Colon (tissue), 2 donors: ENCODE results near the gene CX3CL1.
"Not testable (repeated sequence)": the region's sequence is repeated elsewhere in the genome, so short reads cannot be mapped to it uniquely, and the experiment has no call there.

Source experiments
- FAIRE-seq: peaks from 2 replicates; lab custom pipeline; 2012; peaks lifted over from hg19 to GRCh38; lab: Jason Lieb, UNC
- donor health status: control.
- donor health status: control.

Gene CX3CL1

DNA sequence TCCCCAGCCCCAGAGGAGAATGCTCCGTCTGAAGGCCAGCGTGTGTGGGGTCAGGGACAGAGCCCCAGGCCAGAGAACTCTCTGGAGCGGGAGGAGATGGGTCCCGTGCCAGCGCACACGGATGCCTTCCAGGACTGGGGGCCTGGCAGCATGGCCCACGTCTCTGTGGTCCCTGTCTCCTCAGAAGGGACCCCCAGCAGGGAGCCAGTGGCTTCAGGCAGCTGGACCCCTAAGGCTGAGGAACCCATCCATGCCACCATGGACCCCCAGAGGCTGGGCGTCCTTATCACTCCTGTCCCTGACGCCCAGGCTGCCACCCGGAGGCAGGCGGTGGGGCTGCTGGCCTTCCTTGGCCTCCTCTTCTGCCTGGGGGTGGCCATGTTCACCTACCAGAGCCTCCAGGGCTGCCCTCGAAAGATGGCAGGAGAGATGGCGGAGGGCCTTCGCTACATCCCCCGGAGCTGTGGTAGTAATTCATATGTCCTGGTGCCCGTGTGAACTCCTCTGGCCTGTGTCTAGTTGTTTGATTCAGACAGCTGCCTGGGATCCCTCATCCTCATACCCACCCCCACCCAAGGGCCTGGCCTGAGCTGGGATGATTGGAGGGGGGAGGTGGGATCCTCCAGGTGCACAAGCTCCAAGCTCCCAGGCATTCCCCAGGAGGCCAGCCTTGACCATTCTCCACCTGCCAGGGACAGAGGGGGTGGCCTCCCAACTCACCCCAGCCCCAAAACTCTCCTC lies 10.4 kb downstream of the CX3CL1 start:
- no peak for FAIRE-seq

DNA sequence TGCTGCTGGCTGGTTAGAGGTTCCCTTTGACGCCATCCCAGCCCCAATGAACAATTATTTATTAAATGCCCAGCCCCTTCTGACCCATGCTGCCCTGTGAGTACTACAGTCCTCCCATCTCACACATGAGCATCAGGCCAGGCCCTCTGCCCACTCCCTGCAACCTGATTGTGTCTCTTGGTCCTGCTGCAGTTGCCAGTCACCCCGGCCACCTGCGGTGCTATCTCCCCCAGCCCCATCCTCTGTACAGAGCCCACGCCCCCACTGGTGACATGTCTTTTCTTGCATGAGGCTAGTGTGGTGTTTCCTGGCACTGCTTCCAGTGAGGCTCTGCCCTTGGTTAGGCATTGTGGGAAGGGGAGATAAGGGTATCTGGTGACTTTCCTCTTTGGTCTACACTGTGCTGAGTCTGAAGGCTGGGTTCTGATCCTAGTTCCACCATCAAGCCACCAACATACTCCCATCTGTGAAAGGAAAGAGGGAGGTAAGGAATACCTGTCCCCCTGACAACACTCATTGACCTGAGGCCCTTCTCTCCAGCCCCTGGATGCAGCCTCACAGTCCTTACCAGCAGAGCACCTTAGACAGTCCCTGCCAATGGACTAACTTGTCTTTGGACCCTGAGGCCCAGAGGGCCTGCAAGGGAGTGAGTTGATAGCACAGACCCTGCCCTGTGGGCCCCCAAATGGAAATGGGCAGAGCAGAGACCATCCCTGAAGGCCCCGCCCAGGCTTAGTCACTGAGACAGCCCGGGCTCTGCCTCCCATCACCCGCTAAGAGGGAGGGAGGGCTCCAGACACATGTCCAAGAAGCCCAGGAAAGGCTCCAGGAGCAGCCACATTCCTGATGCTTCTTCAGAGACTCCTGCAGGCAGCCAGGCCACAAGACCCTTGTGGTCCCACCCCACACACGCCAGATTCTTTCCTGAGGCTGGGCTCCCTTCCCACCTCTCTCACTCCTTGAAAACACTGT lies 11.3 kb downstream of the CX3CL1 start:
- FAIRE-seq, result no peak

DNA sequence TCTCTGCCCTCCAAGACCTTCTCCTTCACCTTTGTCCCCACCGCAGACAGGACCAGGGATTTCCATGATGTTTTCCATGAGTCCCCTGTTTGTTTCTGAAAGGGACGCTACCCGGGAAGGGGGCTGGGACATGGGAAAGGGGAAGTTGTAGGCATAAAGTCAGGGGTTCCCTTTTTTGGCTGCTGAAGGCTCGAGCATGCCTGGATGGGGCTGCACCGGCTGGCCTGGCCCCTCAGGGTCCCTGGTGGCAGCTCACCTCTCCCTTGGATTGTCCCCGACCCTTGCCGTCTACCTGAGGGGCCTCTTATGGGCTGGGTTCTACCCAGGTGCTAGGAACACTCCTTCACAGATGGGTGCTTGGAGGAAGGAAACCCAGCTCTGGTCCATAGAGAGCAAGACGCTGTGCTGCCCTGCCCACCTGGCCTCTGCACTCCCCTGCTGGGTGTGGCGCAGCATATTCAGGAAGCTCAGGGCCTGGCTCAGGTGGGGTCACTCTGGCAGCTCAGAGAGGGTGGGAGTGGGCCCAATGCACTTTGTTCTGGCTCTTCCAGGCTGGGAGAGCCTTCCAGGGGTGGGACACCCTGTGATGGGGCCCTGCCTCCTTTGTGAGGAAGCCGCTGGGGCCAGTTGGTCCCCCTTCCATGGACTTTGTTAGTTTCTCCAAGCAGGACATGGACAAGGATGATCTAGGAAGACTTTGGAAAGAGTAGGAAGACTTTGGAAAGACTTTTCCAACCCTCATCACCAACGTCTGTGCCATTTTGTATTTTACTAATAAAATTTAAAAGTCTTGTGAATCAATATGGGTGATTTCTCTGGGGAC lies 12.2 kb downstream of the CX3CL1 start:
- no peak for FAIRE-seq

DNA sequence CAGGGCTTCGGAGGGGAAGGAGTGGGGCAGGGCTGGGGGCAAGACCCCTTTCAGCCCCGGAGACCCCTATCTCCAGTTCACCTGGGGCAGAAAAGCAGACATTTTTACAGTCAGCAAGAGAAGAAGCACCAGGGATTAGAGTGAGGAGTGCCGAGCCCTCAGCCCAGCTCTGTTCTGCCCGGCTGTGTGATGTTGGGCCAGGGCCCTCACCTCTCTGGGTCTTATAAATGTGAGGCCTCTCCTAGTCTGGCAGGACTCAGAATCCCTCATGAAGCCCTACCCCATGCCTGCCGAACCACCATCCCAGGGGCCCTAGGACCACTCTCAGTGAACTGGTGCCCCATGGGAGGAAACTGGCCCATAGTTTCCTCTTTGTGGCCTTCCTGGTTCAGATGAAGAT lies 12.8 kb downstream of the CX3CL1 start:
- no peak for FAIRE-seq

DNA sequence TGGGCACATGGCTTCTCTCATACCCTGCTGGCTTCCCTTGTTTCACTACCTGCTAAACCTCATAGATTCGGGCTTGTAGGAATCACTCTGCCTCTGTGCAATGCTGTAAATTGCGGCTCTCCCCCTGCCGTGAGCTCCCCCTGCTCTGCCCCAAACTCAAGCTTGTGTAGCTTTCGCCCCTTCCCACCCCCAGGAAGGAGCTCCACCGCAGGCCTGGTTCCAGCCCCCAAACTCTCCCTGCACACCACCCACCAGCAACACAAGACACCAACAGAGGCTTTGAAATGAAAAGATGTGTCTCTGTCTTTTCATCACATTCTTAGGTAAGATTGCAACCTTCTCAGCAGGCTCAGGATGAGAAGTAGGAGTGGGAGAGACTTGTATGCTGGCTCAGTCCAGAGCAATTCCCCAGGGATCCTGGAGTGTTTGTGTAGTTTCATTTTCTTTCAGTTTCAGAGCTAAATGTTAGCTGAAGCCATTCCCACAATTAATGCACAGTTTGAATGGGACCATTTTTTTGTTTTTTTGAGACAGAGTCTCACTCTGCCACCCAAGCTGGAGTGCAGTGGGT lies 14.2 kb downstream of the CX3CL1 start:
- FAIRE-seq, result no peak

DNA sequence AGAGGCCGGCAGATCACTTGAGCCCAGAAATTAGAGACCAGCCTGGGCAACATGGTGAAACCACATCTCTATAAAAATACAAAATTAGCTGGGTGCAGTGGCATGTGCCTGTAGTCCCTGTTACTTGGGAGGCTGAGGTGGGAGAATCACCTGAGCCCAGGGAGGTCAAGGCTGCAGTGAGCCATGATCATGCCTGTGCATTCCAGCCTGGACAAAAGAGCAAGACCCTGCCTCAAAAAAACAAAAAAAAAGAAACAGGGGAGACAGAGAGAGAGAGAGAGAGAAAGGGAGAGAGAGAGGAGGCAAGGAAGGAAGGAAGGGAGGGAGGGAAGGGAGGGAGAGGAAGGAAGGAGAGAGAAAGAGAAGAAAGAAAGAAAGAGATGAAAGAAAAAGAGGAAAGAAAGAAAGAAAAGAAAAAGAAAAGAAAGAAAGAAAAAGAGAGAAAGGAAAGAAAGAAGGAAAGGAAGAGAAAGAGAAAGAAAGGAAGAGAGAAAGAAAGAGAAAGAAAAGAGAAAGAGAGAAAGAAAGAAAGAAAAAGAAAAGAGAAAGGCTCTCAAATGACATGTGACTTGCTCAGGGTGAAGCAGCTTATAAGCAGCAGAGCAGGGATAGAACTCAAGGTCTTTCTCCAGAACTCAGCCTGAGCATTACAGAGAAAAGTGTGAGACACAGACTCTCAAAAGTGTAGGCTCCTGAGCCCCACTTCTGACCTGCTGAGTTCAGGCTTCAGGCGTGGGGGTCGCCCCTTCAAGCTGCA lies 15.5 kb downstream of the CX3CL1 start:
- FAIRE-seq, result no peak

DNA sequence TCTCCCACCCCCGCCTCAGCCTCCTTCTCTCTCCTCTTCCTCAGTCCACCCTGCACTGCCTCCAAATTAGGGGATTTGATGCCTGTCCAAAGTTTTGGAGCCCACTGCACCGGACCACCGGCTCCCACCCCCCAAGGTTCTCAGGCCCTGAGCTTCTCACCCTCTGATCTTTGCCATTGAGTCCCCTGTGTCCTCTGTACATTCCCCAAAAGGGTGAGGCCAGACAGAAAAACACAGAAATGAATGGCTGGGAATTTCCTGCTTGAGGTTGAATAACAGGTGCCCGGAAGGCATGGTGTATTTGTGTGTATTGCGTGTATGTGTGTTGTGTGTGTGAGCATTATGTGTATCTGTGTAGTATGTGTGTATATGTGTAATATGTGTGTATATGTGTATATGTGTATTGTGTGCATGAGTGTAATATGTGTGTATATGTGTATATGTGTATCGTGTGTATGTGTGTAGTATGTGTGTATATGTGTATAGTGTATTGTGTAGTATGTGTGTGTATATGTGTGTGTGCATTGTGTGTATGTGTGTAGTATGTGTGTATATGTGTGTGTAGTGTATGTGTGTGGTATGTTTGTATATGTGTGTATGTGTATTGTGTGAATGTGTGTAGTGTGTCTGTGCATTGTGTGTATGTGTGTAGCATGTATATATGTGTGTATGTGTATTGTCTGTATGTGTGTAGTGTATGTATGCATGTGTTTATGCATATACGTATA lies 16.2 kb downstream of the CX3CL1 start:
- FAIRE-seq, result no peak

DNA sequence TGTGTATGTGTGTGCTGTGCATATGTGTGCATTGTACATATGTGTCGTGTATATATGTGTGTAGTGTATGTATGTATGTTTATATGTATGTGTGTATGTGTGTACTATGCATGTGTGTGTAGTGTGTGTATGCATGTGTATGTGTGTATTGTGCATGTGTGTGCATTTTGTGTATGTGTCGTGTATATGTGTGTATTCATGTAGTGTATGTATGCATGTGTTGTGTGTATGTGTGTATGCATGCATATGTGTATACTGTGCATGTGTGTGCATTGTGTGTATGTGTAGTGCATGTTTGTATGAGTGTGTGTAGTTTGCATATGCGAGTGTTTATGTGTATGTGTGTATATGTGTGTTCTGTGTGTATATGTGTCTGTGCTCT lies 16.8 kb downstream of the CX3CL1 start:
- no peak for FAIRE-seq

DNA sequence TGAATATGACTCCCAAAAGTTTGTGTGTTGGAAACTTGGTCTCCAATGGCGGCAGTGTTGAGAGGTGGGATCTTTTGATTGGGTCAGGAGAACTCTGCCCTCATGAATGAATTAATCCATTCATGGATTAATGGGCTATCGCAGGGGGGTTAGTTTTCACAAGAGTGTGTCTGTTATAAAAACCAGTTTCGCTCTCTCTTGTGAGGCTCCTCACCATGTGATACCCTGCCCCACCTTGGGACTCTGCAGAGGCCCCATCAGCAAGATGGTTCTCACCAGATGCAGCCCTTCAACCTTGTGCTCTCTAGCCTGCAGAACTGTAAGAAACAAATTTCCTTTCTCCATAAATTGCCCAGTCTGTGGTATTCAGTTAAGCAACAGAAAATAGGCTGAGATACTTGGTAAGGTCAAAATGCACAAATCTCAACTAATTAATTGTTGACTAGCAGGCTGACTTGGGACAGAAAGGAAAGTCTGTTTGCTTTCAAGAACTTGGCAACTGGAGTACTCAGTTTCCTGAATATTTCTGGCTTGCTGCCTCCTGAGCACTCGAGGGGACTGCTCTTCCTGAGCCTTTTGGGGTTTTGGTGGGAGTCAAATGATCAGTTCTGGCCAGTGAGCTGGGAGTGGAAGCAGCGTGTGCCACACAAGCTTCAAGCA lies 18.5 kb downstream of the CX3CL1 start:
- FAIRE-seq, result no peak

DNA sequence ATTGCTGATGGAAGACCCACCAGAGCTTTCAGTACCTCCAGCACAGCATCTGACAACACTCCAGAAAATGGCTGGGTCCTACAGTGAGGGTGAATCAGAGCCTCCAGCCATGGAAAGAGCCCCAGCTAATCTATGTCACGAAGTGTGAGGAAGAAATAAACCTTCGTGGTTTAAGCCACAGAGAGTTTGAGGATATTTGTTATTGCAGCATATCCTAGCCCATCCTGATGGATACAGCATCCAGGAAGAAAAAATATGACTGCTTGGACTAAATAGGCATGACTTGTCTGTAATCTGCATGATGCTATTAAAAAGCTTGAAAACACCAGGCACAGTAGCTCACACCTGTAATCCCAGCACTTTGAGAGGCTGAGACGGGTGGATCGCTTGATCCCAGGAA lies 19.0 kb downstream of the CX3CL1 start:
- FAIRE-seq, result no peak

DNA sequence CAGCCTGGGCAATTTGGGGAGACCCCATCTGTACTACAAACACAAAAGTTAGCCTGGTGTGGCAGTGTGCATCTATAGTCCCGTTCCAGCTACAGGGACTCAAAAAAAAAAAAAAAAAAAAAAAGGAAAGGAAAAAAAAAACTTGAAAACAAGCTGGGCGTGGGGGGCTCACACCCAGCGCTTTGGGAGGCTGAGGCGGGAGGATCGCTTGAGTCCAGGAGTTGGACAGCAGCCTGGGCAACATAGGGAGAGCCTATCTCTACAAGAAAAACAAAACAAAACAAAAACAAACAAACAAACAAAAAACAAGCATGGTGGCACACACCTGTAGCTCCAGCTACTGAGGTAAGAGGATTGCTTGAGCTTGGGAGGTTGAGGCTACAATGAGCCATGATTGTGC lies 19.4 kb downstream of the CX3CL1 start:
- no peak for FAIRE-seq

DNA sequence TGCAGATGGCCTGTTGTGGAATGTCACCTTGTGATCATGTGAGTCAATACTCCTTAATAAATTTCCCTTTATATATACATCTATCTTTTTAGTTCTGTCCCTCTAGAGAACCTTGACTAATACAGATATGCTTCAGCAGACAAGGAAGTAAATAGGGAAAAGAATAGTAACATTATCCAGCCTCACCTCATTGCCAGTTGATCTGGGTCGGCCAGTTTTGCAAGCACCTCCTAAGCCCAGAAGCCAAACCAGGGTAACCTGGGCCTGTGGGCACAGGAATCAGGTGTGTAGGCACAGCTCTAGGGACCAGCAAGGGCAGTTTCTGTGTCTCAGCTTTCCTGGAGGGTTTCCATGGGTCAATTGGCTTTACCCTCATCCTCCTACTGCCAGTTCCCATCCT lies 20.4 kb downstream of the CX3CL1 start:
- FAIRE-seq, result no peak

DNA sequence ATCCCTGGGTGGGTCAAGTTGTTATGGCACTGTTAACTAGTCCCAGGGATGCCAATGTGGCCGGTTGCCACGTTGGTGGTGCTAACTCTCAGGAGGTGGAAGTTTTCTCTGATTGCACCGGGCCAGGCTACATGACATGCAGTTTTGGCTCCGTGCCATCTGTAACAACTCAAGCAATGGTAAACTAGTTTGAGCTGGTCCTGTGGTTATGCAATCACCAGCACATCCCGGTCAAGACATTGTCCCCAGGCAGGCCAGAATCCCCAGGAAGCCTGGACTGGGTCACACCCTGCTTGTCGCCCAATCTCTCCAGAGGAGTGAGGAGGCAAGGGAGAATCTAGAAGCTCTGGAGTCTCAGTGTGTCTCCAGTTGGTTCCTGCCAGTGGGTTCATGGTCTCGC lies 22.2 kb downstream of the CX3CL1 start:
- FAIRE-seq, result no peak

DNA sequence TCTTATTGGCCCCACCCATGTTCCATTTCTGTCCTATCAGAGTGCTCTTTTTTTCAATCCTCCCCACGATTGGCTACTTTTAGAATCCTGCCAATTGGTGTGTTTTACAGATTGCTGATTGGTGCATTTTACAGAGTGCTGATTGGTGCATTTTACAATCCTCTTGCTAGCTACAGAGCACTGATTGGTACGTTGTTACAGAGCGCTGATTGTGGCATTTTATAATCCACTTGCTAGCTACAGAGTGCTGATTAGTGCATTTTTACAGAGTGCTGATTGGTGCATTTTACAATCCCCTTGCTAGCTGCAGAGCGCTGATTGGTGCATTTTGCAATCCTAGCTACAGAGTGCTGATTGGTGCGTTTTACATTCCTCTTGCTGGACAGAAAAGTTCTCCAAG lies 22.7 kb downstream of the CX3CL1 start:
- FAIRE-seq, result no peak

DNA sequence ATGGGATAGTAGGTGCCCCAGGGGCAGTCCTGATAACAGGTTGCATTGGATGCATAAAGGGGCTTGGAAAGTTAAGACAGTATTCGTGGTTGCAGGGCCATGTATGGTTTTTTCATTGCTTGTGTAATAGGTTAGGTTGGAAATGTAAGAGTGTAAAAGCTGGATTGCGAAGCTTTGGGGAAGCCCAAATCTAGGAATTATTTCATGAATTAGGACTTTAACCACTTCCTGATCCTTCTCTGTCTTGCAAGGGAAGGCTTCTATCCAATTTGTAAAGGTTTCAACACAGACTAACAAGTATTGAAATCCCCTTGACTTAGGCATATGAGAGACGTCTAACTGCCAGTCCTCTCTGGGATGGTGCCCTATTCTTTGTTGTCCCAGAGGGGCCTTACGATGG lies 24.5 kb downstream of the CX3CL1 start:
- no peak for FAIRE-seq

DNA sequence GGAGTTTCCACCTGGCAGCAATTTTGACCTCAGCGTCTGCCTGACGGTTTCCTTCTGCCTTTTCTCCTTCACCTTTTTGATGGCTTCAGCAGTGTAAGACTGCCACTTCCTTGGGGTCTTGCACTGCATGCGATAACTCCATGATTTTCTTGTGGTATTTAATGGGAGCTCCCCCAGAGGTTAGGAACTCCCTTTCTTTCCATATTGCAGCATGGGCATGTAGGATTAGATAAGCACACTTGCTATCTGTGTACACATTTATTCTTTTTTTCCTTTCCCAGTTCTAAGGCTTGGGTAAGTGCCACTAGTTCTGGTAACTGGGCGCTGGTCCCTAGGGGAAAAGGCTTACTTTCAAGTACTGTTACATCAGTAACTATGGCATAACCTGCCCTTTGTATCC lies 25.2 kb downstream of the CX3CL1 start:
- not testable (repeated sequence) for FAIRE-seq

DNA sequence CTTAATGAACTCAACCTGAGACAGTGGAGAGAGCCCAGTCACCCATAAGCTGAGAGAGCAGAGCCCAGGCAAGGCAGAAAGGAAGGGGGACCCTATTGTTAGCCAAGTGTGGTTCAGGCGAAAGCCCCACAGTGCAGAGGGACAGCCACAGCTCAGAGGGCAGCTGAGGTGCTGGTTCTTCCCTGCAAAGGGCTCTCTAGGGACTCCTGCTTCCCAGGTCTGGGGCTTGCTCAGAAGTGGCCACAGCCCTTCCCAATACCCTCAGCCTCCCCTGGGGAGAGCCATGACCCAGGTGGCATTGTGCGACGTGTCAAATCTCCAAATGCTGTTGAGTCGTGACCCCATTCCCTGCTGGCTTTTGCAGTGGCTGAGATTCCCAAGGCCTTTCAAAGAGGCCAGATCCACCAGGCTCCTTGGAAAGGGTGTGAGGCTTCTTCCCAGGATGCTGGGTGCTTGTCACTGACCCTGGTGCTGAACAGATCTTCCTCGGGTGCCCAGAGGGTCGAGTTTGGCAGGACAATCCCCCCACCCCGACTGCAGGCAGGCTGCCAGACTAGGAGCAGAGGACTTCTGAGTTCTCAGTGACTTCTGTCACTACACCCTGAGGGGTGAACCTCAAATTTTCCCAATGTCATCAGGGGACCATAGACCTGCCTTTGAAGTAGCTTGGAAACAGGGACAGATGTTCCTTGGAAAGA lies 29.8 kb downstream of the CX3CL1 start:
- no peak for FAIRE-seq

DNA sequence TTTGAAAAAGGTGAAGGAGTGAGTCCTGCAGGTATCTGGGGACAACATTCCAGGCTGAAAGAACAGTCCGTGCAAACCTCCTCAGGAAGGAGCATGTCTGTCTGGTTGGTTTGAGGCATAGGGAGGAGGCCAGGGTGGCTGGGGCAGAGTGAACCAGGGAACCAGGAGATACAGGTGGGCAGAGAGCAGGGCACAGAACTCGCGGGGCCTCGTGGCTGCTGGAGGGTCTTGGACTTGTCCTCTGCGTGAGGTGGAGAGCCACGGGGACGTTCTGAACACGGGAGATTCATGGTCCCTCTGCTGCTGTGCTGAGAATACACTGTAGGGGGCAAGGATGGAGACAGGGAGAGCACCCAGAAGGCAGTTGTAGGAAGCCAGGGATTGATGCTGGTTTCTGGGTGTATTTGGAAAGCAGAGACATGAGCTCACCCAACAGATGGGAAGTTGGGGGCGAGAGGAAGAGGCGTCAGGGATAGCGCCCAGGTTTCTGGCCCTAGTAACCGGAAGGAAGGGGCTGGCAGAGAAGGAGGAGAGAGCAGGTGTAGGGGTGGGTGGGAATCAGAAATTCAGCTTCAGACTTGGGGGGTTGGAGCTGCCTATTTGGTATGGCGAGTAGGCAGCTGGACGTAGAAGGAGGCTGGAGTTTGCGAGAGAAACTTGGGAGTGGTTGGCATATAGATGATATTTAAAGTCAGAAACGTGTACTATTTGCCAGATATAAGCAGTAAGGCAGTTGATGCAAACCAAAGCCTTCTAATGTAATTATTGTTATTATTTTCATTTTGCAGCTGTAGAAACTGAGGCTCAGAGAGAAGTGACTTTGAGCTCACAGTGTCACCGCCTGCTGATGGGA lies 31.9 kb downstream of the CX3CL1 start, which contains the start of gene CCL17:
Gene CCL17 (plus strand): TSS at position 803 of the 853 bp plus-strand sequence. CDS start 9,166 bp downstream, outside the sequence.
- no peak for FAIRE-seq
